GM19240 (cell line): ENCODE measurements around the gene PLBD1.

ENCODE experiments used
- DNase-seq: peaks from one replicate; pipeline ENCODE4 v3.0.0; 2011; ENCODE audit warnings: low spot score; ENCODE audit not compliant: insufficient read length

The PLBD1 gene, protein sequence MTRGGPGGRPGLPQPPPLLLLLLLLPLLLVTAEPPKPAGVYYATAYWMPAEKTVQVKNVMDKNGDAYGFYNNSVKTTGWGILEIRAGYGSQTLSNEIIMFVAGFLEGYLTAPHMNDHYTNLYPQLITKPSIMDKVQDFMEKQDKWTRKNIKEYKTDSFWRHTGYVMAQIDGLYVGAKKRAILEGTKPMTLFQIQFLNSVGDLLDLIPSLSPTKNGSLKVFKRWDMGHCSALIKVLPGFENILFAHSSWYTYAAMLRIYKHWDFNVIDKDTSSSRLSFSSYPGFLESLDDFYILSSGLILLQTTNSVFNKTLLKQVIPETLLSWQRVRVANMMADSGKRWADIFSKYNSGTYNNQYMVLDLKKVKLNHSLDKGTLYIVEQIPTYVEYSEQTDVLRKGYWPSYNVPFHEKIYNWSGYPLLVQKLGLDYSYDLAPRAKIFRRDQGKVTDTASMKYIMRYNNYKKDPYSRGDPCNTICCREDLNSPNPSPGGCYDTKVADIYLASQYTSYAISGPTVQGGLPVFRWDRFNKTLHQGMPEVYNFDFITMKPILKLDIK

DNA sequence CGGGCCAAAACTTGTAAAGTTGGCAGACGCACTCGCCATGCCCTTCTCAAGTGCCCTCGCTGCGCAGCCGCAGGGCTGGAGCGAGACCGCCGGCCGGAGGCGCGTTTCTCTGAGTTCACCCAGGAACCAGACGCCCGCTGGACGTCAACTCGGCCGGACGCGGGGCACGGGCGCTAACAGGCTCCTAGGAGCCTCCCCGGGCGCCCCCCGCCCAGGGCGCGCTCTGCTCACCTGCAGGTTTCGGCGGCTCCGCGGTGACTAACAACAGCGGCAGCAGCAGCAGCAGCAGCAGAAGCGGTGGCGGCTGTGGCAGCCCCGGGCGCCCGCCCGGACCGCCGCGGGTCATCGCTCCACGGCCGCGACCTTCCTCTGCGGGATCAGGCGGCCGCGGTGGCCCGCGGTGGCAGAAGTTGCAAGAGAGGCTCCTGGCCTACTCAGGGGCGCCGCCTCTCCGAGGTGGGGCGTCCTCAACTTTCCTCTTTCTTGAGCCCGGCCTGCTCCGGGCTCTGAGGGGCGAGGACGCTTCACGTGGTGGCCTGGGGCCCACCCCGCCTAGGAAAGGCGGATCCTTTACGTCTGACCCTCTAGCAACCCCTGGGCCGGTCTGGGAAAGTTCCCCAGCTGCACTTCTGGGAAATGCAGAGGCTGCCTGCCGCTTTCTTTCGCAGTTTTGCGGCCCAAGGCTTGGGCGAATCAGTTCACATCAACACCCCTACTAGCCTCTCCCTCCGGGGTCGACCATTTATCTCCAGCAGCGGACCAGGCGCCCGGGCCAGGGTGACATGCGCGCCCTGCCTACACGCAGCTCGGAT lies at the start of gene PLBD1:
PLBD1 (minus strand) TSS at position 533 of the 812 bp plus-strand sequence; CDS start at position 346, 187 bp downstream.
- no peak for DNase-seq

DNA sequence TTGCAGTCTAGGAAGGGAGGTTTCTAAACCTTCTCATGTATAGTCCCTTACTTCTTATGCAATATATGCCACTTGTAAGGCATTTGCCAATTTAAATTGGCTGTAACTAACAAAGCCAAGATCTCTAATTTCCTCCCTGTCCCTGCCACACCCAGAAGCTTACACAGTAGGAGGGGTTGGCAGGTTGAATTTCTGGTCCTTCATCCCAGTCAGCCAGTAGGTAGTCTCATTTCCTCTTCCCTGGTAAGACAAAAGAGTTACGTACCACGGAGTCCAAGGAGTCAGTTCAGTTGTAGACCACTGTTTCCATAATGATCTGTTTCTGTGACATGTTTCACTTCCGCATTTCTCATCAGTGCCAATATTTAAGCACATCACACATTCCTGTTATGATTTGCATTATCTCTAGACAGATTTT lies 47.0 kb upstream of the PLBD1 start:
- no peak for DNase-seq

DNA sequence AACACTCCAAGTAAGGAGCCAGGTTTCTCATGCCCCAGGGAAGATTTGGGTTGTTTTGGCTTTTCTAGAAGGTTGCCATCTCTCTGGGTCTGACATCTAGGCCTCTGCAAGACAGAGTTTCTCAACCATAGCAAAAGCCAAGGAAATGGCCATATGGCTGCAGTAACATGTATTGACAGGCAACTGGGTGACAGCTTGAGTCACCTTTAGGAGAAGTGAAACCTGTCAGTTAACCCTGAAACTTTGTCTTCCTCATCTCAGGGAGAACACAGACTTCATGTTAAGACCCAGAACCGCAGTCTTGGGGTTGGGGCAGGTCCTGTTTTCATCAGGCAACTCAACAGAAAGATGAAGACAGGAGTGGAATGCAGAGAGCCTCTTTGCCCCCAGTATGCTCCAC lies 46.0 kb upstream of the PLBD1 start:
- DNase-seq = peak; percentile 23

GRCh38 chr12:14612898-14613445 lies 45.3 kb upstream of the PLBD1 start:
- DNase-seq = no peak

DNA sequence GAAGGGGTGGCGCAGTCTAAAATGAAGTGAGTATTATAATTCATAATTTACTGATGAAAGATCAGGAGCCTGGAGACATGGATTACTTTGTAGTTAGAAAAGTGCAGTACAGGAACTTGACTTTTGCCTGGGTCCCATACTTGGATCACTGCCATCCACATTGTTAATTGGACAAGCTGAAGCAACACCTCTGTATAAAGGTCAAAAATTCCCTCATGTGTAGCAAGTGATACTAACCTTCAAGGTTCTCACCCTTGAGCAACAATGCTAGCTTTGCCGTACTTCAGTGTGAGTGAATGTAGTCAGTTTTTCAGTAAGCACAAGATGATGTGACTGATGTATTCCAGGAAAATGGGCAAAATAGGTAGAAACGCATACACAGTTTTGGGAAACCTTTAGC lies 44.6 kb upstream of the PLBD1 start:
- DNase-seq = no peak

DNA sequence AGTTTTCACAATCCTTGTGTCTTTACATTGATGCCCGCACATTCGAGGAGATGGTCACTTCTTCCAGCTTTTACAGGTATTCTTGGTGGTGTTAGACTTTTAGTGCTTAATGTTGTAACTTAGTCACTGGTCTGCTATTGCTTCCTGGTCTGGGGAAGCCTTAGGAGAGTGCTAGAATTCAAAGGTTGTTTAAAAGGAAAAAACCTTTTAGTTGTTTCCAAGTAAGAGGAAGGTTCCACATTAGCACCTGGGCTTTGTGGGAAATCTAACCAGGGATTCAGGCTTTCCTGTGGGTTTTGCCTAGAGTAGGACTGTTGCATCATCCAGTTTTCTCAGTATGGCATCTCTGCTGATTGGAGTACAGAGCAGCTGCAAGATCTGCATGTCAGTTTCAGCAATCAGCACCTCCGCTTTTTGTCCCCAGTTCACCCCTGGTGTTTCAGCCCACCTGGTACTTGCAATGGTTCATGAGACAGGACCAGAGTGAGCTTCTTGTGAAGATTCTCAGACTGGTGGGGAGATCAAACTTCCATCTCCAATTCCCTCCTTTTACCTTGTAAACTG lies 44.0 kb upstream of the PLBD1 start:
- DNase-seq = no peak

DNA sequence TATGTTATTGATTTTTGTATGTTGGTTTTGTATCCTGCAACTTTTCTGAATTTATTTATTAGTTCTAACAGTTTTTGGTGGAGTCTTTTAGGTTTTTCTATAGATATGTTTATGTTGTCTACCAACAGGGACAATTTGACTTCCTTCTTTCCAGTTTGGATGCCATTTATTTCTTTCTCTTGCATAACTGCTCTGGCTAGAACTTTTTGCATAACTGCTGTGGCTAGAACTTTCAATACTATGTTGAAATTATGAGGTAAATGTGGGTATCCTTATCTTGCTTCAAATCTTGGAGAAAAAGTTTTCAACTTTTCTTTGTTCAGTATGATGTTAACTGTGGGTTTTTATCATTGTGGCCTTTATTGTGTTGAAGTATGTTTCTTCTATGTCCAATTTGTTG lies 39.9 kb upstream of the PLBD1 start:
- DNase-seq = no peak

DNA sequence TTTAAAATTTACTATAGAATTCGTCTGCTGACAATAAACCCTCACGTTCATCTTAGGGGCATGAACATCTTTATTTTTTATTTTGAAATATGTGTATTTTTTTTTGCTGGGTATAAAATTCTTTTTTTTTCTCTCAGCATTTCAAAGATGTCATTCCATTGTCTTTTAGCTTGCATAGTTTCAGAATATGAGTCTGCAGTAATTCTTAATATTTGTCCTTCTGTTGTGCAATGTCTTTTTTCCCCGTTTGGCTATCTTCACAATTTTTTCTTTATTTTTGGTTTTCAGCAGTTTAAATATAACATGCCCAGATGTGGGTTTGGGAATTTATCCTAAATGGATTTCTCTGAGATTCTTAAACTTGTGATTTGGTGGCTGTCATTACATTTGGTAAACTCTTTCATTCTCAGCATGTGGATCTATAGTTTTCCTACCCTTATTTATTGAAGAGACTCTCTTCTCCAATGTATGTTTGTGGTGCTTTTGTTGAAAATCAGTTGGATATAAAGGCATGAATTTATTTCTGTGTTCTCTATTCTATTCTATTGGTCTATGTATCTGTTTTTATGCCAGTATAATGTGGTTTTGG lies 37.8 kb upstream of the PLBD1 start:
- no peak for DNase-seq

GRCh38 chr12:14601692-14602478 lies 34.2 kb upstream of the PLBD1 start:
- DNase-seq = no peak

GRCh38 chr12:14597480-14597879 lies 29.8 kb upstream of the PLBD1 start:
- no peak for DNase-seq

- no peak for DNase-seq
These were observed 24.0 kb upstream of the PLBD1 start for GRCh38 chr12:14591719-14592118.

- DNase-seq = no peak
These were observed 21.7 kb upstream of the PLBD1 start for GRCh38 chr12:14589169-14590004.

- no peak for DNase-seq
These were observed 20.9 kb upstream of the PLBD1 start for GRCh38 chr12:14588571-14588970.

DNA sequence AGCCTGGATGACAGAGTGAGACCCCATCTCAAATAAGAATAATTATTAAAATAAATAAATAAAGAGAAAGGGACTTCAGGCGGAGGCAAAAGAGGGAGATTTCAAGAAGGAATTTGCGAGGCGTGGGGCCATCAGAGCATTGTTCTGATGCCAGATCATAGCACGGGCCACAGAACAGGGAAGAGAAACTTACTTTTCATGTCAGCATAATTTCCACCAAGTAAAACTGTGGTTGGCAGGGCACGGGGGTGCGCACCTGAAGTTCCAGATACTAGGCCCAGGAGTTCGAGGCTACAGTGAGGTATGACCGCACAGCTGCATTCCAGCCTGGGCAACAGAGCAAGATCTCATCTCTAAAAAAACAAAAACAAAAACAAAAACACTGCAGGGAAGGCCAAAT lies 11.0 kb upstream of the PLBD1 start:
- no peak for DNase-seq

DNA sequence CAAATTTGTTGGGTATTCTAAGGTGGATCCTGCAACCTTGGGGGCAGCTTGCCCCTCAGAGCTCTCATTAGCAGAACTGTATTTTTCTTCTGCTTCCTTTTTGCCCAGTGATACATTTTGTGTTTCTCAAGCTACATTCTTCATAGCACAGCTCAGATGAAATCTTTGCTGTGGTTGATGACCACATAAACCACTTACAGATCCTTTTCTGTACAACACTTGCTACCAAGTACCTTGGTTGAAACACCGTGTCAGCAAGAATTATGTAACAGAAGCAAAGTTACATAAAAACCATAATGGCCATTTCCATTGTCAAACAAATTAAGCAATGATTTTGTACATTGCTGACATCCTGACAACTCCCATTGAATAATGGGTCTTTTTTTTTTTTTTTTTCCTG lies 9.7 kb upstream of the PLBD1 start:
- no peak for DNase-seq

- DNase-seq = no peak
These were observed 9.2 kb upstream of the PLBD1 start for GRCh38 chr12:14576896-14577295.

- no peak for DNase-seq
These were observed 7.9 kb upstream of the PLBD1 start for GRCh38 chr12:14575585-14575984.

- no peak for DNase-seq
These were observed 5.4 kb upstream of the PLBD1 start for GRCh38 chr12:14573118-14573517.

DNA sequence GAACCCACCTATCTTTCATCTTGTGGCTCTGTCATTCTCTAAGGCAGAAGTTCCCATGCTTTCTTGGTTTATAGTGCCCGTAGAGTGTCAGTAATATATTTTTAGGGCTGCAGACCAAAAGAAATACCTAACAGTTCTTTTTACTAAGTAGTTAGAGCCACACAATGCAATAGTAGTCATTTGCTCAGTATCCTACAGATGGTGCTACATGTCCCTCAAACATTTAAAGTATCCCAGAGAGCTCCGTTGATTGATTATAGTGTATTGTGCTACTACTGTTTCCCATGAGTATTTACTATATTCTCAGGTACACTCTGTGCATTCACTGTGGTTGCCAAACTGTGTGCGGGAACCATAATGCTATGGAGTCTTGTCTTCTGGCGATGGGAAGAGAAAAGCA lies 4.7 kb upstream of the PLBD1 start:
- no peak for DNase-seq

GRCh38 chr12:14571779-14572178 lies 4.1 kb upstream of the PLBD1 start:
- DNase-seq = no peak
